Endothelial cell of umbilical vein (primary cell): ENCODE measurements around the gene ZNF597. TPM values are rescaled to one million over a fixed set of nuclear protein-coding genes. Genes with fewer than 3 reads are reported as not detected.
"Not testable (repeated sequence)": the region's sequence is repeated elsewhere in the genome, so short reads cannot be mapped to it uniquely, and the experiment has no call there.

Source experiments
- BruUV-seq: library from RNA; stranded (reverse); fragments of 400-500 nt; replicated peaks from 2 replicates; lab custom pipeline; 2021; lab: Mats Ljungman, UMichigan
- CTCF ChIA-PET: fragments of 300-600, 350-600 bp; sonication (Branson Sonifier 250); formaldehyde crosslinking; loops from one replicate; lab custom pipeline; 2021; ENCODE audit warnings: antibody characterized with exemption, inconsistent platforms; lab: Charles Lee
- POLR2A ChIA-PET: fragments of 300-600, 350-600 bp; sonication (Branson Sonifier 250); formaldehyde crosslinking; loops from one replicate; lab custom pipeline; 2021; ENCODE audit warnings: antibody characterized with exemption, inconsistent platforms; lab: Charles Lee
- DNase-seq: peaks from one replicate; pipeline ENCODE4 v3.0.0-alpha.2; 2011; ENCODE audit warnings: low read depth, low spot score
- FAIRE-seq: peaks from 2 replicates; lab custom pipeline; 2011; peaks lifted over from hg19 to GRCh38; lab: Jason Lieb, UNC
- H2AFZ ChIP-seq: 2 replicates; pipeline ENCODE4 v1.6.0; 2012; ENCODE audit warnings: low read depth, low read length, control low read depth, inconsistent platforms
- H3K27ac ChIP-seq: 2 replicates; pipeline ENCODE4 v1.5.1; 2011; ENCODE audit warnings: low read depth, mild to moderate bottlenecking, control low read depth, low read length, moderate library complexity; ENCODE audit not compliant: insufficient read depth
- H3K27me3 ChIP-seq, 2 experiments: 2 replicates each; pipeline versions ENCODE4 v1.6.0 to v1.6.1; 2011; ENCODE audit warnings: low read length in 2 of 2, mixed read lengths in 1 of 2; ENCODE audit not compliant: control insufficient read depth in 2 of 2, insufficient read depth in 2 of 2
- H3K36me3 ChIP-seq, 2 experiments: 2 replicates in 1 of 2; 3 replicates in 1 of 2; pipeline ENCODE4 v1.5.1; 2011; ENCODE audit warnings: low read length in 2 of 2, mild to moderate bottlenecking in 1 of 2, moderate library complexity in 1 of 2; ENCODE audit not compliant: control insufficient read depth in 2 of 2, insufficient read depth in 2 of 2; ENCODE audit errors: extremely low read depth in 1 of 2
- H3K4me1 ChIP-seq: 3 replicates; pipeline ENCODE4 v1.5.1; 2011; ENCODE audit warnings: mild to moderate bottlenecking, low read length; ENCODE audit not compliant: control insufficient read depth, insufficient read depth; ENCODE audit errors: extremely low read depth
- H3K4me2 ChIP-seq: 2 replicates; pipeline ENCODE4 v1.6.1; 2011; ENCODE audit warnings: low read length, control low read depth, mixed read lengths; ENCODE audit not compliant: insufficient read depth
- H3K4me3 ChIP-seq, 3 experiments: fragments of 200-600 bp in 1 of 3; sonication (generic), shearing (Covaris generic) in 1 of 3; replicated peaks in 1 of 3; 2 replicates each; pipeline ENCODE4 v1.5.1; 2011 to 2016; ENCODE audit warnings: control low read depth in 3 of 3, low read length in 3 of 3, mild to moderate bottlenecking in 2 of 3, inconsistent platforms in 1 of 3, low read depth in 1 of 3, moderate library complexity in 1 of 3; ENCODE audit not compliant: insufficient read depth in 1 of 3
- H3K79me2 ChIP-seq: 2 replicates; pipeline ENCODE4 v1.6.0; 2012; ENCODE audit warnings: low read length, inconsistent platforms; ENCODE audit not compliant: control insufficient read depth, insufficient read depth
- H3K9ac ChIP-seq: replicated peaks from 2 replicates; pipeline ENCODE3; 2011; ENCODE audit warnings: low read length, control low read depth; ENCODE audit not compliant: insufficient read depth; ENCODE audit errors: extremely low read depth
- H3K9me1 ChIP-seq: replicated peaks from 3 replicates; pipeline ENCODE4 v1.6.0; 2011; ENCODE audit warnings: mild to moderate bottlenecking, low read length; ENCODE audit not compliant: control insufficient read depth, insufficient read depth; ENCODE audit errors: extremely low read depth
- H3K9me3 ChIP-seq: replicated peaks from 2 replicates; pipeline ENCODE4 v1.5.1; 2012; ENCODE audit warnings: low read length, inconsistent platforms; ENCODE audit not compliant: control insufficient read depth, insufficient read depth
- H4K20me1 ChIP-seq: replicated peaks from 2 replicates; pipeline ENCODE3; 2011; ENCODE audit warnings: mild to moderate bottlenecking, low read length; ENCODE audit not compliant: control insufficient read depth, insufficient read depth; ENCODE audit errors: extremely low read depth
- CTCF ChIP-seq, 2 donors: IDR thresholded peaks; 1 replicate in 1 of 2; 2 replicates in 1 of 2; pipeline ENCODE4 v1.5.1; 2011; ENCODE audit warnings: low read length in 2 of 2, mild to moderate bottlenecking in 2 of 2, moderate library complexity in 2 of 2, control low read depth in 1 of 2, inconsistent platforms in 1 of 2, low read depth in 1 of 2; ENCODE audit not compliant: insufficient read depth in 1 of 2; ENCODE audit errors: extremely low read depth in 1 of 2
- EZH2 ChIP-seq: IDR thresholded peaks from 2 replicates; pipeline ENCODE4 v1.6.1; 2012; ENCODE audit warnings: borderline replicate concordance, low read depth, mild to moderate bottlenecking, moderate library complexity, low read length, inconsistent platforms; ENCODE audit not compliant: severe bottlenecking
- FOS ChIP-seq: IDR thresholded peaks from 2 replicates; pipeline ENCODE4 v1.6.1; 2011; ENCODE audit warnings: mild to moderate bottlenecking, low read length, moderate library complexity, borderline replicate concordance; ENCODE audit not compliant: insufficient read depth
- GATA2 ChIP-seq: IDR thresholded peaks from 2 replicates; pipeline ENCODE4 v1.7.0; 2011; ENCODE audit warnings: low read depth, mild to moderate bottlenecking, moderate library complexity, mixed read lengths, low read length; ENCODE audit not compliant: insufficient read length, insufficient read depth
- JUN ChIP-seq: IDR thresholded peaks from 2 replicates; pipeline ENCODE4 v1.6.1; 2011; ENCODE audit warnings: borderline replicate concordance, low read depth; ENCODE audit not compliant: insufficient read length, insufficient read depth
- MYC ChIP-seq: IDR thresholded peaks from one replicate; pipeline ENCODE4 v1.6.1; 2011; ENCODE audit warnings: mild to moderate bottlenecking, low read depth, low read length
- POLR2A ChIP-seq: IDR thresholded peaks from 2 replicates; pipeline ENCODE4 v1.6.1; 2012; ENCODE audit warnings: low read depth, mild to moderate bottlenecking, control low read depth, low read length
- dilution Hi-C: fragments of 300-500 bp; cut with MboI; formaldehyde crosslinking; loops from one replicate; pipeline ENCODE4 v1.15.0; 2019; ENCODE audit warnings: low sequenced_read_pairs; ENCODE audit not compliant: extremely low pct_ligation_motif_present
- intact Hi-C: fragments of 100-400 bp; cut with micrococcal nuclease; formaldehyde crosslinking; loops from one replicate; pipeline ENCODE4 v1.10.0; 2022
- polyA plus RNA-seq, 4 experiments: library from polyadenylated mRNA; depleted of rRNA in 3 of 4; stranded (reverse) in 3 of 4; unstranded in 1 of 4; fragments of >200 nt; gene quantifications; 2 replicates each; pipeline versions ENCODE4 v1.2.1 to v1.2.3, GENCODE V29; 2011 to 2012; ENCODE audit warnings: missing spikeins in 1 of 4
- total RNA-seq: library from RNA; stranded (reverse); gene quantifications from 2 replicates; pipeline ENCODE4 v1.2.3, GENCODE V29; 2021

The ZNF597 gene
- total and polyA plus RNA-seq, 2 donors (not counting 3 experiments of a cell fraction or from before 2014, with no cell fraction given), result 0.75 to 1.4 TPM

- Histone ChIP-seq H3K4me3 (no peak overlapping the region), H3K4me1 (no peaks in the 10 kb centered on the region), H4K20me1 (no peaks in the 10 kb centered on the region), H3K79me2 (peaks cover 43% of the 10 kb centered on the region), H3K9me1 (no peaks in the 10 kb centered on the region), H2AFZ (no peak overlapping the region), H3K4me2 (no peak overlapping the region), H3K9me3 (no peaks in the 10 kb centered on the region), H3K27me3 (no peaks in the 10 kb centered on the region), H3K36me3 (peaks cover 2 to 13% of the 10 kb centered on the region in 2 experiments), H3K9ac (no peak overlapping the region), H3K27ac (no peak overlapping the region)
- POLR2A ChIA-PET, result no interaction called here
- intact Hi-C loops (no loop called here), dilution Hi-C loops (no loop called here)
- CTCF ChIA-PET, result no interaction called here
- FAIRE-seq, result no peak
- no peak for DNase-seq
- TF ChIP-seq MYC, result no peak
- TF ChIP-seq FOS, result no peak
- no peak for TF ChIP-seq CTCF (IDR thresholded peaks at IDR 0.05; ENCODE audit: extremely low read depth in 1 of 2, insufficient read depth in 1 of 2, low read depth in 1 of 2, low read length in 2 of 2)
- BruUV-seq, result no TSS peak
Observed at GRCh38 chr16:3476409-3476808, 33.1 kb upstream of the ZNF597 start.

- FAIRE-seq (no peak), DNase-seq (no peak)
- Histone ChIP-seq H3K4me3 (no peak overlapping the region), H3K9me1 (no peaks in the 10 kb centered on the region), H3K27ac (no peak overlapping the region), H4K20me1 (no peaks in the 10 kb centered on the region), H3K9me3 (no peaks in the 10 kb centered on the region), H3K79me2 (peaks cover 48% of the 10 kb centered on the region), H3K9ac (no peak overlapping the region), H3K4me1 (no peaks in the 10 kb centered on the region), H3K4me2 (no peak overlapping the region), H2AFZ (no peak overlapping the region), H3K36me3 (peaks cover 2 to 13% of the 10 kb centered on the region in 2 experiments), H3K27me3 (no peaks in the 10 kb centered on the region)
- intact Hi-C loops, result no loop called here
- TF ChIP-seq JUN (no peak), POLR2A (no peak), GATA2 (no peak), EZH2 (no peak)
- ChIA-PET POLR2A (no interaction called here), CTCF (no interaction called here)
- dilution Hi-C loops, result no loop called here
- BruUV-seq, result no TSS peak
Observed at GRCh38 chr16:3475604-3476375, 32.5 kb upstream of the ZNF597 start.

GRCh38 chr16:3474870-3475269 lies 31.6 kb upstream of the ZNF597 start:
- POLR2A ChIA-PET, H3K4me2 ChIP-seq, H3K27ac ChIP-seq, H4K20me1 ChIP-seq, H3K4me3 ChIP-seq, H3K9me3 ChIP-seq, FAIRE-seq, H2AFZ ChIP-seq, BruUV-seq, H3K4me1 ChIP-seq, intact Hi-C loops, DNase-seq, dilution Hi-C loops, H3K9ac ChIP-seq, H3K27me3 ChIP-seq, H3K9me1 ChIP-seq: not testable (repeated sequence)
- Histone ChIP-seq H3K36me3 (peaks cover 0 to 13% of the 10 kb centered on the region in 2 experiments), H3K79me2 (peaks cover 57% of the 10 kb centered on the region)
- CTCF ChIA-PET, result interaction anchor here (1.4 kb wide), 1 partner anchor 208 kb away, joined by 3 read pairs; no protein-coding TSS in a partner anchor
